Testis (tissue), 2 donors: ENCODE data around the gene CPVL.

ENCODE experiments used
- POLR2A ChIP-seq: fragments of 450-650 bp; IDR thresholded peaks from one replicate; pipeline ENCODE4 v1.6.1; 2017; ENCODE audit warnings: antibody characterized with exemption, mild to moderate bottlenecking, moderate library complexity
- TF ChIP-seq, protein P1 (sequence below), 3 experiments: fragments of 450-650 bp in 2 of 3; fragments of 200-600 bp in 1 of 3; sonication (generic) in 1 of 3; IDR thresholded peaks; one replicate each; pipeline ENCODE4 v1.5.1; 2016 to 2019; ENCODE audit warnings: antibody characterized with exemption in 3 of 3, mild to moderate bottlenecking in 2 of 3, moderate library complexity in 1 of 3

DNA sequence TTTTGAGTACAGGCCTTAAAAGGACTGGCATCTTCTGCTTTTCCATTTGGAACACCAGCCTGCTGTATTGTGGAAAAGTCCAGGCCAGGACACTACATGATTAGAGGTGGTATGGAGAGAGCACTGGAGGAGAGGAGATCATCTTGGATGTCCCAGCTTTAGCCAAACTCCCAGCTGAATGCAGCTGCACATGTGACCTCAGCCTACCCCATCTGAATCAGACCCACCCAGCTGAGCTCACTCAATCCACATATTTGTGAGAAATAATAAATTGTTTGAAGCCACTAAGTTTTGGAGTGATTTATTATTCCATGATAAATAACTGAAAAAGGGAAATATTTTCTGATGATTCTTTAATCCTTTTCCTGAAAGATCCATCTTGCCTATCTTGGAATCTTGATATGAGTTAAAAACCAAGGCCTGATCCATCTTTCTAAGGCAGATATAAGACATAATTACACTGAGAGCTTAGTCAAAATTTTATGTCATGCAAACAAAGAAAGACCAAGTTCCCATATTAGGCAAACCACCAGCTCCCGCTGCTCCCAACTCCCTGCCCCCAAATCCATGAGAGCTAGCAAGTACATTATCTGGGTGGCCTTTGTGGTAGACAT lies 133.1 kb downstream of the CPVL start:
- TF ChIP-seq, protein P1, sequence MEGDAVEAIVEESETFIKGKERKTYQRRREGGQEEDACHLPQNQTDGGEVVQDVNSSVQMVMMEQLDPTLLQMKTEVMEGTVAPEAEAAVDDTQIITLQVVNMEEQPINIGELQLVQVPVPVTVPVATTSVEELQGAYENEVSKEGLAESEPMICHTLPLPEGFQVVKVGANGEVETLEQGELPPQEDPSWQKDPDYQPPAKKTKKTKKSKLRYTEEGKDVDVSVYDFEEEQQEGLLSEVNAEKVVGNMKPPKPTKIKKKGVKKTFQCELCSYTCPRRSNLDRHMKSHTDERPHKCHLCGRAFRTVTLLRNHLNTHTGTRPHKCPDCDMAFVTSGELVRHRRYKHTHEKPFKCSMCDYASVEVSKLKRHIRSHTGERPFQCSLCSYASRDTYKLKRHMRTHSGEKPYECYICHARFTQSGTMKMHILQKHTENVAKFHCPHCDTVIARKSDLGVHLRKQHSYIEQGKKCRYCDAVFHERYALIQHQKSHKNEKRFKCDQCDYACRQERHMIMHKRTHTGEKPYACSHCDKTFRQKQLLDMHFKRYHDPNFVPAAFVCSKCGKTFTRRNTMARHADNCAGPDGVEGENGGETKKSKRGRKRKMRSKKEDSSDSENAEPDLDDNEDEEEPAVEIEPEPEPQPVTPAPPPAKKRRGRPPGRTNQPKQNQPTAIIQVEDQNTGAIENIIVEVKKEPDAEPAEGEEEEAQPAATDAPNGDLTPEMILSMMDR (IDR thresholded peaks at IDR 0.05), result no peak
- TF ChIP-seq POLR2A, result no peak
